IPS DF 6.9 (cell line): ENCODE results near the gene KIF19.

Source experiments
- DNase-seq: peaks from one replicate; pipeline ENCODE4 v3.0.0-alpha.2; 2013; ENCODE audit warnings: low read depth, low spot score
- H3K27ac ChIP-seq: one replicate; pipeline ENCODE4 v1.5.1; 2013; ENCODE audit warnings: low read length, control low read depth
- H3K27me3 ChIP-seq: 2 replicates; pipeline ENCODE4 v1.6.1; 2013; ENCODE audit warnings: mild to moderate bottlenecking, low read length; ENCODE audit not compliant: control insufficient read depth, insufficient read depth
- H3K36me3 ChIP-seq: 2 replicates; pipeline ENCODE4 v1.6.1; 2013; ENCODE audit warnings: low read length; ENCODE audit not compliant: control insufficient read depth, insufficient read depth
- H3K4me1 ChIP-seq: 2 replicates; pipeline ENCODE4 v1.6.1; 2013; ENCODE audit warnings: low read length; ENCODE audit not compliant: control insufficient read depth, insufficient read depth
- H3K4me3 ChIP-seq: 2 replicates; pipeline ENCODE4 v1.5.1; 2013; ENCODE audit warnings: mild to moderate bottlenecking, low read length
- H3K9me3 ChIP-seq: 2 replicates; pipeline ENCODE4 v1.6.1; 2013; ENCODE audit warnings: low read length, inconsistent platforms; ENCODE audit not compliant: control insufficient read depth, insufficient read depth
- WGBS: extraction: QIAGEN DNeasy Blood & Tissue Kit; methylation state at CpG from one replicate; pipeline ENCODE4 v1.1.7; 2013; ENCODE audit warnings: mixed read lengths, missing lambda C conversion rate; ENCODE audit not compliant: insufficient read length, insufficient coverage; 5-methylcytosine and 5-hydroxymethylcytosine counted together

KIF19 gene

GRCh38 chr17:74386386-74386785, 60.4 kb downstream of the KIF19 start:
- no peak for DNase-seq
- H3K9me3 ChIP-seq, result no peaks in the 10 kb centered on the region
- no peaks in the 10 kb centered on the region for H3K36me3 ChIP-seq
- H3K27me3 ChIP-seq, result no peaks in the 10 kb centered on the region
- WGBS, result no CpG with 5 or more reads among the region's 8 CpGs
- H3K4me1 ChIP-seq, result peaks cover 7% of the 10 kb centered on the region
- no peak overlapping the region for H3K4me3 ChIP-seq
- no peak overlapping the region for H3K27ac ChIP-seq

- no peak for DNase-seq
- no peaks in the 10 kb centered on the region for H3K9me3 ChIP-seq
- peaks cover 7% of the 10 kb centered on the region for H3K4me1 ChIP-seq
- H3K27me3 ChIP-seq, result no peaks in the 10 kb centered on the region
- no CpG with 5 or more reads among the region's 17 CpGs for WGBS
- H3K36me3 ChIP-seq, result no peaks in the 10 kb centered on the region
- H3K27ac ChIP-seq, result no peak overlapping the region
- H3K4me3 ChIP-seq, result no peak overlapping the region
These were observed 61.6 kb downstream of the KIF19 start for GRCh38 chr17:74387365-74388218.

- no peak overlapping the region for H3K4me3 ChIP-seq
- H3K27me3 ChIP-seq, result no peaks in the 10 kb centered on the region
- DNase-seq, result no peak
- H3K27ac ChIP-seq, result no peak overlapping the region
- peaks cover 7% of the 10 kb centered on the region for H3K4me1 ChIP-seq
- H3K36me3 ChIP-seq, result no peaks in the 10 kb centered on the region
- no CpG with 5 or more reads among the region's 12 CpGs for WGBS
- no peaks in the 10 kb centered on the region for H3K9me3 ChIP-seq
These were observed 63.2 kb downstream of the KIF19 start for GRCh38 chr17:74389084-74389753.

- 100% methylated on average over 1 of the region's 2 CpGs for WGBS
- Histone ChIP-seq H3K27me3 (no peaks in the 10 kb centered on the region), H3K36me3 (no peaks in the 10 kb centered on the region), H3K4me3 (no peak overlapping the region), H3K9me3 (no peaks in the 10 kb centered on the region), H3K27ac (no peak overlapping the region), H3K4me1 (peaks cover 7% of the 10 kb centered on the region)
- DNase-seq, result no peak
These were observed 64.1 kb downstream of the KIF19 start for GRCh38 chr17:74389937-74390679.

- WGBS, result no CpG with 5 or more reads among the region's 11 CpGs
- no peak overlapping the region for H3K27ac ChIP-seq
- no peaks in the 10 kb centered on the region for H3K9me3 ChIP-seq
These were observed 64.9 kb downstream of the KIF19 start for GRCh38 chr17:74390680-74391653.

GRCh38 chr17:74391771-74392170, 65.7 kb downstream of the KIF19 start:
- no CpG with 5 or more reads among the region's 5 CpGs for WGBS
- Histone ChIP-seq H3K36me3 (no peaks in the 10 kb centered on the region), H3K9me3 (no peaks in the 10 kb centered on the region), H3K27me3 (no peaks in the 10 kb centered on the region), H3K27ac (no peak overlapping the region), H3K4me1 (peaks cover 7% of the 10 kb centered on the region), H3K4me3 (no peak overlapping the region)
- DNase-seq, result no peak

More at GRCh38 chr17:74390680-74391653, 64.9 kb downstream of the KIF19 start:
- Histone ChIP-seq H3K36me3 (no peaks in the 10 kb centered on the region), H3K4me1 (peaks cover 7% of the 10 kb centered on the region), H3K4me3 (no peak overlapping the region), H3K27me3 (no peaks in the 10 kb centered on the region)
- DNase-seq, result no peak

GRCh38 chr17:74392848-74393247, 66.8 kb downstream of the KIF19 start:
- no peak overlapping the region for H3K4me3 ChIP-seq
- no peaks in the 10 kb centered on the region for H3K36me3 ChIP-seq
- no CpG with 5 or more reads among the region's 5 CpGs for WGBS
- DNase-seq, result no peak
- H3K9me3 ChIP-seq, result no peaks in the 10 kb centered on the region
- H3K27ac ChIP-seq, result no peak overlapping the region
- peaks cover 1% of the 10 kb centered on the region; the same call in 1 of the 2 replicates for H3K4me1 ChIP-seq
- no peaks in the 10 kb centered on the region for H3K27me3 ChIP-seq

- no CpG with 5 or more reads among the region's 6 CpGs for WGBS
- no peak for DNase-seq
- H3K4me1 ChIP-seq, result peaks cover 1% of the 10 kb centered on the region; the same call in 1 of the 2 replicates
These were observed 67.4 kb downstream of the KIF19 start for GRCh38 chr17:74393346-74393942.

GRCh38 chr17:74394275-74394950, 68.4 kb downstream of the KIF19 start:
- DNase-seq, result no peak
- no peak overlapping the region for H3K4me3 ChIP-seq

More at GRCh38 chr17:74393346-74393942, 67.4 kb downstream of the KIF19 start:
- Histone ChIP-seq H3K9me3 (no peaks in the 10 kb centered on the region), H3K27ac (no peak overlapping the region), H3K27me3 (no peaks in the 10 kb centered on the region), H3K36me3 (no peaks in the 10 kb centered on the region), H3K4me3 (no peak overlapping the region)

More at GRCh38 chr17:74394275-74394950, 68.4 kb downstream of the KIF19 start:
- no peaks in the 10 kb centered on the region for H3K27me3 ChIP-seq
- no peaks in the 10 kb centered on the region for H3K9me3 ChIP-seq
- H3K27ac ChIP-seq, result no peak overlapping the region
- no peaks in the 10 kb centered on the region for H3K36me3 ChIP-seq
- WGBS, result no CpG with 5 or more reads among the region's 12 CpGs
- no peaks in the 10 kb centered on the region for H3K4me1 ChIP-seq
